BE2C (cell line): ENCODE measurements around the gene CAVIN3. TPM values are rescaled to one million over a fixed set of nuclear protein-coding genes. Genes with fewer than 3 reads are reported as not detected.

ENCODE experiments used
- DNase-seq: peaks from one replicate; pipeline ENCODE4 v3.0.0-alpha.2; 2020
- H3K27me3 ChIP-seq: fragments of 250-450 bp; sonication (Bioruptor Pico); 2 replicates; pipeline ENCODE4 v1.5.1; 2020; ENCODE audit warnings: mild to moderate bottlenecking
- H3K36me3 ChIP-seq: fragments of 250-450 bp; sonication (Bioruptor Pico); 2 replicates; pipeline ENCODE4 v1.5.1; 2020; ENCODE audit warnings: mild to moderate bottlenecking
- H3K4me1 ChIP-seq: fragments of 250-450 bp; sonication (Bioruptor Pico); 2 replicates; pipeline ENCODE4 v1.5.1; 2020
- H3K4me3 ChIP-seq: 2 replicates; pipeline ENCODE4 v1.5.1; 2011; ENCODE audit warnings: low read depth, low read length
- H3K9me3 ChIP-seq: fragments of 250-450 bp; sonication (Bioruptor Pico); 2 replicates; pipeline ENCODE4 v1.5.1; 2020
- polyA plus RNA-seq: library from polyadenylated mRNA; unstranded; fragments of >200 nt; gene quantifications from one replicate; pipeline ENCODE4 v1.2.1, GENCODE V29; 2012; ENCODE audit warnings: low read depth, missing spikeins; ENCODE audit not compliant: insufficient read length, insufficient read depth
- TF ChIP-seq, protein P1 (sequence below): IDR thresholded peaks from 2 replicates; pipeline ENCODE4 v1.5.1; 2012; ENCODE audit warnings: mild to moderate bottlenecking, low read depth, low read length

Gene CAVIN3, protein sequence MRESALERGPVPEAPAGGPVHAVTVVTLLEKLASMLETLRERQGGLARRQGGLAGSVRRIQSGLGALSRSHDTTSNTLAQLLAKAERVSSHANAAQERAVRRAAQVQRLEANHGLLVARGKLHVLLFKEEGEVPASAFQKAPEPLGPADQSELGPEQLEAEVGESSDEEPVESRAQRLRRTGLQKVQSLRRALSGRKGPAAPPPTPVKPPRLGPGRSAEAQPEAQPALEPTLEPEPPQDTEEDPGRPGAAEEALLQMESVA
- polyA plus RNA-seq, result not detected

DNA sequence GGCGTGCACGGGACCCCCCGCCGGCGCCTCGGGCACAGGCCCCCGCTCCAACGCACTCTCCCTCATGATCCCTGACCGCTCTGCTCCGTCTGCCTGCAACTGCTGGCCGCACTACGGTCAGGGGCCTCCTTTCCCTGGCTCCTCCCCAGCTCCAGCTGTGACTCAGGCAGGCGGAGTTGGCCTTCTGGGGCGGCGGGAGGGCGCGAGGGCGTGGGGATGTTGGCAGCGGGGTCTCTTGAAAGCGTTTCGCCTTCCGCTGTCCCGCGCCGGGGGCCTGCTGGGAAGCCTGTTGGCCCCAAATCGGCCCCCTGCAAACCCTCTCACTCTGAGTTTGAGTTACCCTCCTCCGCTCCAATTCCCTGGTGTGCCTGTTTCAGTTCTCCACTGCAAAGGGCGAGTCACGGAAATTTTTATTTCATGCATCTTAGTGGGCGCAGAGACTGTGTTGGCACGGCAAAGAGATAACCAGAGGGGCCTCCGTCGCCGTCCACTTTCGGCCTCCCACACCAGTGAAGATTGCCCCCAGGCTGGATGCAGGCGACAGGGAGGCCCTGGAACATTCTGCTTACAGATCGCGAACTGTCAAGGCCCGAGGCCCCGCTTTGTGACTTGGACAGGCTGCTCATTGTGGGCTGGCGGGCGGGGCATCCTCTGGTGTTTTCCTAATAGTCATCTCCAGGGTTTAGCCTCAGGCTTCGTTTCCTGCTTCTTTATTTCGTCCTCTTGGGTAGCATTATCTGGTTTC lies at the start of gene CAVIN3:
Gene CAVIN3 (minus strand): TSS at position 91 of the 745 bp plus-strand sequence. CDS start 25 bp downstream, at position 66.
- no peak within 1 kb of the TSS for H3K4me3 ChIP-seq
- DNase-seq, result no peak
- H3K9me3 ChIP-seq, result no peaks in the 10 kb centered on the region
- H3K27me3 ChIP-seq, result no peaks in the 10 kb centered on the region
- TF ChIP-seq, protein P1, sequence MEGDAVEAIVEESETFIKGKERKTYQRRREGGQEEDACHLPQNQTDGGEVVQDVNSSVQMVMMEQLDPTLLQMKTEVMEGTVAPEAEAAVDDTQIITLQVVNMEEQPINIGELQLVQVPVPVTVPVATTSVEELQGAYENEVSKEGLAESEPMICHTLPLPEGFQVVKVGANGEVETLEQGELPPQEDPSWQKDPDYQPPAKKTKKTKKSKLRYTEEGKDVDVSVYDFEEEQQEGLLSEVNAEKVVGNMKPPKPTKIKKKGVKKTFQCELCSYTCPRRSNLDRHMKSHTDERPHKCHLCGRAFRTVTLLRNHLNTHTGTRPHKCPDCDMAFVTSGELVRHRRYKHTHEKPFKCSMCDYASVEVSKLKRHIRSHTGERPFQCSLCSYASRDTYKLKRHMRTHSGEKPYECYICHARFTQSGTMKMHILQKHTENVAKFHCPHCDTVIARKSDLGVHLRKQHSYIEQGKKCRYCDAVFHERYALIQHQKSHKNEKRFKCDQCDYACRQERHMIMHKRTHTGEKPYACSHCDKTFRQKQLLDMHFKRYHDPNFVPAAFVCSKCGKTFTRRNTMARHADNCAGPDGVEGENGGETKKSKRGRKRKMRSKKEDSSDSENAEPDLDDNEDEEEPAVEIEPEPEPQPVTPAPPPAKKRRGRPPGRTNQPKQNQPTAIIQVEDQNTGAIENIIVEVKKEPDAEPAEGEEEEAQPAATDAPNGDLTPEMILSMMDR, result no peak
- H3K4me1 ChIP-seq, result no peaks in the 10 kb centered on the region
- H3K36me3 ChIP-seq, result no peaks in the 10 kb centered on the region

DNA sequence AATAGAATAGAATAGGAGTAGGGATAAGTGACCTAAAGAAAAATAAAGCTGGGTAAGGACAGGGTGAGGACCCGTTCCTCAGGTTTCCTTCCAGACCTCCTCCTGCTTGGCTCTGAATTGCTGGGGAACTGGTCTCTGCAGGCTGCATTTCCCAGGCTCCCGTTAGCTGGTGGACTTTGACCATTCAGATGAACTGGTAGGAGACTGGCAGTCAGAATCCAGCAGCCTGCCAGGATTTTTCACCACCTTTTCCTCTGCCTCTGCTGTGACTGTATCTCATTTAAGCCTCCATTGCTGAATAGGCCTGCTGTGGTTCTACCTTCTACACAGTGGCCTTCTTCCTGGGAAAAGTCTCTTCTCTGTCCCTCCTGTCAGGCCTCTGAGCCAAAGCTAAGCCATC lies 45.4 kb upstream of the CAVIN3 start:
- no peaks in the 10 kb centered on the region for H3K27me3 ChIP-seq
- TF ChIP-seq, protein P1, result no peak
- no peaks in the 10 kb centered on the region for H3K4me1 ChIP-seq
- no peaks in the 10 kb centered on the region for H3K9me3 ChIP-seq
- no peak for DNase-seq
- no peaks in the 10 kb centered on the region for H3K36me3 ChIP-seq
- H3K4me3 ChIP-seq, result no peak overlapping the region

DNA sequence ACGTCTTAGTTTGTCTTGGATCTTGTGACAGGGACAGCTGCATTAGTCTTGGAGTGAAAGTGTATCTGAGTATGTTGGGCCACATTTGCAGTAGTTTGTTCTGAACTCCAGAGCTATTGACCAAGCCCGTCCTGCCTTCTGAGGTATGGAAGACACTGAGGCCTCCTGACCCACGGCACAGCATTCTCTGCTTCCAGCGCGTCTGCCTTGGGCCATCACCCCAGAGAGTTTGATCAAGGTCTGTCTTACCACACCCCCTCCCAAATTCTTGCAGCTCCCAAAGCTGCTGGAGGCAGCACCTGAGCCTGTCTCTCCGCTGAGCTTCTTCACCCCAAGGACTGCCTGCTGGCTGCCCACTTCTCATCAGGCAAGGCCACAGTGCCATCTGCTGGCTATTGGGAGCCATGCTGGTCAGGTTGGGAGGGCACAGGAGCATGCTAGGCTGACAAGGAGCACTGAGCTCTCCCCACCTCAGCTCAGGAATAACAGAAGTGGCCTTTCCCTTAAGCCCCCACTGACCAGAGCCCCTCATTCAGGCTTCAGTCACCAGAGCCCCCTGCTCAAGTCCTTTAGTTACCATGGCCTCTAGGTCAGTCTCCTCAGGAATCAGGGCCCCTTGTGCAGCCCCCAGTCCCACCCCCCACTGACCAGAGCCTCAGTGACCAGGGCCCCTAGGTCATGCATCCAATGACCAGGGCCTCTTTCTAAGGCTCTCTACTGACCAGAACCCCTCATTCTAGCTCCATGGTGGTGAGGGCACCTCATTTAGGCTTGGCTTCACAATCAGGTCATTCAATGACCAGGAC lies 42.8 kb upstream of the CAVIN3 start:
- peak; percentile 70 for DNase-seq
- TF ChIP-seq, protein P1, result peak; percentile 83
- no peaks in the 10 kb centered on the region for H3K9me3 ChIP-seq
- H3K36me3 ChIP-seq, result no peaks in the 10 kb centered on the region
- no peak overlapping the region for H3K4me3 ChIP-seq
- no peaks in the 10 kb centered on the region for H3K4me1 ChIP-seq
- H3K27me3 ChIP-seq, result no peaks in the 10 kb centered on the region

DNA sequence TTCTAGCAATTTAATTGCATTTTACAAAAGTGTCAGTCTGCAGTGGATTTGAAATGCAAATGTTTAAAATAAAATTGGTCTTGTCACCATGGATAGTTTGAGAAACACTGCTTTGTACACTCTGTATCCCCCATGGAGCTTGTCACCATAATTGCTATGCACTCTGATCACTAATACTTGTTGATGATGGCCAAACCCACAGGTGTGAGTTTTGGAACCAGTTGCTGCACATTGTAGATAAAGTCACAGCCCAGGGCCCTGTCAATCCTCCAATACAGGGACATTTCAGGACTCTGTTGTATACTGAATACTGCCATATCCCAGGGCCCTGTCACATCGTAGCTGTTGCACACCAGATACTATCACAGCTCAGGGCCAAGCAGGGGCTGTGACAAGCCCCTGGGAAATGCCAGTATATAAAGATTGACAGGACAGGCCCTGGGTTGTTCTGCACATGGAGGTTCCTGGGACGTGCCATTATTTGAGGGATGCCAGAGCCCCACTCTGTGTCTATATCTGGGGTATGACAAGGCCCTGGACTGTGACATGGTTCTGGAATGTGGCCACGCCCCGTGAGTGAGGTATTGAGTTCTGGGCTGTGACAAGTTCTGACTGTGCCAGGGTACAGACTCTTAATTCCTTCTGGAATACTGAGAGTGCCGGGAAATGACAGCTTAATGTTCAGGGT lies 42.0 kb upstream of the CAVIN3 start:
- Histone ChIP-seq H3K36me3 (no peaks in the 10 kb centered on the region), H3K27me3 (no peaks in the 10 kb centered on the region), H3K4me1 (no peaks in the 10 kb centered on the region), H3K4me3 (no peak overlapping the region), H3K9me3 (no peaks in the 10 kb centered on the region)
- DNase-seq, result no peak
- TF ChIP-seq, protein P1, result no peak

DNA sequence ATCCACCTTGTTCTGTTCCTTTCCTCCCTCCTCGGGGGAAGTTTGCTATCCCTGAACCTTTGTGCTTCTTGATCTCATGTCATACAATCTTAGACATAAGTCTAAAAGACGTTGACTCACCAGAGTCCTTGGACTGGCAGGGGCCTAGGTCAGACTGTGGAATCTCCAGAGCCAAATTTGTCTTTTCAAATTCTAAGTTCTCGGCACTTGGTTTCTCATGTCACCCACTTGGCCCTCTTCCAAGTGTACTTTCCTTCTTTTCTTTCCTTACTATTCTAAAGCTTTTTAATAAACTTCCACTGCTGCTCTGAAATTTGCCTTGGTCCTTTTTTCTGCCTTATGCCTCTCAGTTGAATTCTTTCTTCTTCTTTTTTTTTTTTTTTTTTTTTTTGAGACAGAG lies 39.9 kb upstream of the CAVIN3 start:
- DNase-seq, result no peak
- no peaks in the 10 kb centered on the region for H3K4me1 ChIP-seq
- H3K9me3 ChIP-seq, result no peaks in the 10 kb centered on the region
- H3K36me3 ChIP-seq, result no peaks in the 10 kb centered on the region
- no peak overlapping the region for H3K4me3 ChIP-seq
- H3K27me3 ChIP-seq, result no peaks in the 10 kb centered on the region
- TF ChIP-seq, protein P1, result no peak
